Left colon (tissue), 2 donors: ENCODE data around the gene CHPF. TPM values are rescaled to one million over a fixed set of nuclear protein-coding genes. Genes with fewer than 3 reads are reported as not detected.

ENCODE experiments used
- ATAC-seq: fragments of 200-7000 bp; cut with Tn5 transposase; one replicate; pipeline ENCODE4 v1.9.1; 2020; ENCODE audit warnings: mild to moderate bottlenecking, moderate library complexity
- DNase-seq, 2 donors: peaks; one replicate each; pipeline ENCODE4 v3.0.0-alpha.2; 2020
- intact Hi-C, 2 donors: fragments of 100-400 bp; cut with DNase I in 1 of 2; cut with micrococcal nuclease in 1 of 2; formaldehyde crosslinking; loops; one replicate each; pipeline versions ENCODE4 v1.11.2 to v1.14.0; 2022; cut with DNase I, micrococcal nuclease
- total RNA-seq, 2 donors: library from RNA; stranded (reverse); fragmentation: NEBNext Ultra II Directional; extraction: Animal tissue kit (Norgen Biotek cat#: 25700); gene quantifications; one replicate each; pipeline ENCODE4 v1.2.1, GENCODE V29; 2021
- donor health status: DM: no; HTN: no; CAD: no.
- donor health status: DM: yes; HTN: yes; CAD: no.

CHPF gene
- total RNA-seq, 2 donors from 2014 or later = 27.8 to 37.2 TPM

DNA sequence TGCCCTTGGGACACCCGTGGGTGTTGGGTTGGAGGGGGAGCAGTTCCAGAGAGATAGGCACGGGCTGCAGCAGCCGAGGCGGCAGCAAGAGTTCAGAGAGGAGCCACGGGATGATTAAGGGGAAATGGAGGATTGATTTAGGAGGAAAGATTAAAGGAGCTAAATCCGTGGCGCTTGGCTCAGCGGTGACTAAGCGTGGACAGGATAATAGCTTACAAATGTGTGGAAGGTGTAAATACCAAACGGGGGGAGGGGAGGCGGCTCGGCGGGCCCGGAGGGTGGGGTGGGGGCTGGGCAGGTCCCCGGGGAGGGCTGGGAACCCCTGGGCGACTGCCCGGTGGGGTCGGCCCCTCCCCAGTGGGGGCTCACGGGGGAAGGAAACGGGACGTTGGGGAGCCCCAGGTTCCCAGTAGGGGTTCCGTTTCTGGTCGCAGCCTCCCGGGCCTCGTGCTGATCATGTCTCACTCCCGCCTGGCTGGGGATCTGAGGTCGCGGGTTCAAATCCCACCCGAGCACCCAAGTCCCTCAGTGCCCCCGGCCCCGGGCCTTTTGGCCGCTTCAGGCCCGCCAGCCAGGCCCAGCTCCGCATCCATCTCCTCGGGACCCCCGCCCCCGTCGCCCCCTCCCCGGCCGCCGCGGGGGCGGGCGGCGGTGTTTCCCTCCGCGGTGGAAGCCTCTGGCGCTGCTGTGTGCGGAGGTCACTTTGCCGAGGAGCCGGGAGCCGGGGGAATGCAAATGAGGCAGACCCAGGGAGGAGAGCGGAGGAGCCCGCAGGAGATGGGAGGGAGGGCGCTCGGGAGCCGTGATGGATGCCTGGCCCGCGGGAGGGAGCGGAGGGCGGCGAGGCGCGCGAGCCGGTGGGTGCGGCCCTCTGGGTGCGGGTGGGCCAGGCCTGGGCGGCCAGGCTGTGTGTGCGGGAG is 21.2 kb downstream of the CHPF start:
- DNase-seq (no peak), ATAC-seq (peak; percentile 29)
- intact Hi-C loops = loop anchor here (10.0 kb wide), 1 partner anchor 48 kb away; no protein-coding TSS in a partner anchor

DNA sequence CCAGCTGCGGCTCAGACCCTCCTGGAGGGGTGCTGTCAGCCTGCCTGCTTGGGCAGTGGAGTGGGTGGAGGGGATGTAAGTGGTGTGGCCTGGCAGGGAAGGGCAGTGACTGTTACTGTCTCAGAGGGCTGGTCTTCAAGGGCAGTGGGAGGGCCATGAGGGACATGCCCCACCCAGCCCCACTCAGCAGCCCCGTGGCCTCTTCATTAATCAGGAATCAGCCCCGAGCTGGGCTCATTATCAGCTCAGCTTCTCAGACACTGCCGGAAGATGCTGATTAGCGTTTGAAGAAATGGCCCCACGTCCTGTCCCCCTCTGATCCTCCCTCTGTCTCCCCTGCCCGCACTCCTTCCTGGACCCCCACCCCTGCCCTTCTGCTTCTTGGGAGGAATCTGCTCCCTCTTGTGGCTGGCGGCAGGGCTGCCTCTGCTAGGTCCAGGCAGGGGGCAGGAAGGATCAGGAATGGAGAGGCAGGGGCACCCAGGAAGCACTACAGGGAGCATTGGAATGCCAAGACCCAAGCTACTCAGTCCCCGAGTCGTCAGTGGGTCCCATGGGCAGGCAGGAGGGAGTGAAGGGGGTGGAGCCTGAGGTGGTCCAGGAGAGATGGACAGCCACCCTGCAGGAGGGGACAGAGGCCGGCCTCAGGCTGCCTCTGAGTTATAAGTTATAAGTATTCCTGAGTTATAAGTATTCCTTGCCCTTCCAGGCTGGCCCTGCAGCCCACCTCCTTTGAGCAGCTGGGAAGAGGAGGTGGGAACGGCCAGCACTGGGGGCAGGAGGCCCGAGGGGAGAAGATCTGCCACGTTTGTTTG is 22.3 kb downstream of the CHPF start:
- DNase-seq = no peak
- peak; percentile 35 for ATAC-seq
- intact Hi-C loops = loop anchor here (10.0 kb wide), 1 partner anchor 46 kb away; no protein-coding TSS in a partner anchor

DNA sequence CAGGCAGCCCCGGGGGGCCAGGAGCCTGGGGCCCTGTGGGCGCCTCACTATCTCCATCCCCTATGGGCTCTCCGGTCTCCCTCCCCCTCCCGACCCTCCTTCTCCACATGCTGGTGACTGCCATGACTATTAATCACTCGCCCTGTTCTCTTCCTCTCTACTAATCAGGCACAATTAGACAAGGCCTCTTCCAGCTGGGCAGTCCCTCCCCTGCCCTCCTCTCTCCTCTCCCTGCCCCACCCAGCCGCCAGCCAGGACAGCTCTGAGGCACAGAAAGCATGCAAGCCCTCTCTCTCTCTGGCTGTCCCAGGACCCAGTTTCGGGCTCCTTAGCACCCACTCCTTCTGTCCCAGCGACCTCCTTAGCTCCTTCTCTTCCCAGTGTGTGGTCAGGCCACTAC is 23.5 kb downstream of the CHPF start:
- DNase-seq = no peak
- intact Hi-C loops = loop anchor here (10.0 kb wide), 1 partner anchor 45 kb away; no protein-coding TSS in a partner anchor
- no peak for ATAC-seq

DNA sequence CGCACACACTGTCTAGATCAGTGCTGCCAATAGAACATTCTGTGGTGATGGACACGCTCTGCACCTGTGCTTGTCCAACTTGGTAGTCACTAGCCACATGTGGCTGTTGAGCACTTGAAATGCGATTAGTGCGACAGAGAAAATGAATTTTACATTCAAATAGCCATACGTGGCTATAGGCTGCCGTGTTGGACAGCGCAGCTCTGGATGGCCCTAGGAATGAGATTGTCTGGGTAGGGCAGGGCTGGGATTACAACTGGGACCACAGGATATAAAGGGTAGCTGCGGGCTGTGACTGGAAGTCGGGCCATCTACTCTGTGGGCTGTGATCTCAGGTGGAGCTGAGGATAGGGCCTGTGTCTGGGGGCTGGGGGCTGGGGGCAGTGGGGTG is 24.1 kb downstream of the CHPF start:
- no peak for ATAC-seq
- intact Hi-C loops = no loop called here
- no peak for DNase-seq

DNA sequence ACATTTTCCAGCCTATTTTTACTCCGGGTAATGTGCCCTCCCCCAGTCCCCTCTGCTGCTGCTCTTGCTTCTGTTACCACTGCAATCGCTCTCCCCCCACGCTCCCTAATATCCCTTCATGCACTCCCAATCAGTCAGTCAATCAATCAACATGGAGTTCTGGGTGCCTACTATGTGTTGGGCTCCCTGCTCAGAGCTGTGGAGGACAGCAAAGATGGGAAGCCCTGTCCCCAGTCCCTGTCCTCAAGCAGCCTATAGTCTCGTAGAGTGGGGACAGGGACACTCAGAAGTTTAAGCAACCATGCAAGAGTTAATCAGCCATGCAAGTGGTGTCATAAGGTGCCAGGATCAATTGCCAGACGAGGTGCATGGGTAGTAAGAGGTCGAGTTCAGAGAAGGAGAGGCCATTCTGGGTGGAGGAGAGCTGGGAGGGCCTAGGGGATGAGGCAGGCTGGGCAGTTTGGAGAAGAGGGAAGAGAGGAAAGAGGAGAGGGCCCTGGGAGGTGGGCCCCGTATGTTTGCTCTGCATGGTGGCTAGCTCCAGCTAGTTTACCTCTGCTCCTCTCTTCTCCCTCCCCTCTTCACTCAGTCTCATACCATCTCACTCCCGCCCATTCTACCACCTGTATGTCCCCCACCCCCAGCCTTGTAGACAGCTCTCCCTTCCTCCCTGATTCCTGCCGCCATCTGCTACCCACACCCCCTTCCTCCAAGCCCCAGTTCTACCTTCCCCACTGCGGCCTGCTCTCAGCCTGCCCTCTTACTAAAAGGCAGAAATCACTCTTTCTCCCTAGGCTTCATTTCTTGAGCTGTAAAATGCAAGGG is 25.4 kb downstream of the CHPF start:
- DNase-seq (no peak), ATAC-seq (no peak)
- intact Hi-C loops = no loop called here

DNA sequence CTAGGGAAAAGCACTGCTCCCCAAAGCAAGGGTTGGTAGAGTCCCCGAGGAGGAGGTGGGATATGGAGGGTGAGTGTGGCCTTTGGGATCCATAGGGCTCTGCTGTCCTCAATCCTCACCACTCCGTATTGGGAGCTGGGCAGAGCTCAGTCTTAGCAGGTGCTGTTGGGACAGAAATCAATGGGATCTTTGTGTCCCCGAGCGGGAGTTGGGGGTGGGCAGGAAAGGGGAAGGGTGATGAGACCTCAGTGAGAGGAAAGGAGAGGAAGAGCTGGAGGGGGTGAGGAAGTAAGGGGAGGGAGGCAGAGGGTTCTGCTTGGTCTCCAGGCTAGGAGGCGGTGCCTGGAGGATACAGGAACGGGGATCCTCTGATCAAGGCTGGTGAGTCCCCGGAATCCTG is 26.7 kb downstream of the CHPF start:
- no peak for ATAC-seq
- no peak for DNase-seq
- intact Hi-C loops = no loop called here

DNA sequence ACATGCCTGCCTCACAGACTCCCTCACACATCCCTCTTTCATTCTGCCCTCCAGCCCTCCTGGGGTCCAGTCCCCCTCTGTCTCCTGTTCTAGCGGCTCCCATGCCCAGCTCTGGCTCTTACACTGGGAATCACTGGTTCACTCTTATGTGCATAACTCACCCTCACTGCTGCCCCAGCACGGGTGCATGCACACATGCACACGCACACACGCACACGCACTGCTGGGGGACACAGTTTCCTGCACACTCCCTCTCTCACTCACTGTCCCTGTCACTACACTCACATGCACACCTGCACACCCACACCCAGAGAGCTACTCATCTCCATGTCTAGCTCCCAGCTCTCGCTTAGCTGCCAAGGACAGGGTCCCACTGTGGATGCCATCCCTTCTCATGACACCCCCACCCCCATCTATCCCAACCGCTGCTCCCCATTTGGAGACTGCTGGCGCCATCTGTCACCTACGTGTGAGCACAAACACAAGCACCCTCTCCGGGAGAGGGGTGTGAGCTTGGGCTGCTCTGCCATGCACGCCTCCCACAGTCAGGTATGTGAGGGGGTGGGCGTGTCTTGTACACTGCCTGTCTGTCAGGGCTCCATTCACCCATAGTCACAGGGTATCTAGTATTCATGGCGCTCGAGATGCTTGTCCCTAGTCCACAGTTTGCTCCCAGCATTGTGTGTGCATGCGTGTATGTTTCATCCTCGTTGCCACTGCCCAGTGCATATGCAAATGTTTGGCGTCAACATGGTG is 27.6 kb downstream of the CHPF start:
- intact Hi-C loops = no loop called here
- no peak for DNase-seq
- no peak for ATAC-seq

DNA sequence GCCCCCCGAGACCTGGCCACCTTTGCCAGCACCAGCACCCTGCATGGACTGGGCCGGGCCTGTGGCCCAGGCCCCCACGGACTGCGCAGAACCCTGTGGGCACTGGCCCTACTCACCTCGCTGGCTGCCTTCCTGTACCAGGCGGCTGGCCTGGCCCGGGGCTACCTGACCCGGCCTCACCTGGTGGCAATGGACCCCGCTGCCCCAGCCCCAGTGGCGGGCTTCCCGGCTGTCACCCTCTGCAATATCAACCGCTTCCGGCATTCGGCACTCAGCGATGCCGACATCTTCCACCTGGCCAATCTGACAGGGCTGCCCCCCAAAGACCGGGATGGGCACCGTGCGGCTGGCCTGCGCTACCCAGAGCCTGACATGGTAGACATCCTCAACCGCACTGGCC is 28.8 kb downstream of the CHPF start:
- DNase-seq (no peak), ATAC-seq (no peak)
- intact Hi-C loops = no loop called here

DNA sequence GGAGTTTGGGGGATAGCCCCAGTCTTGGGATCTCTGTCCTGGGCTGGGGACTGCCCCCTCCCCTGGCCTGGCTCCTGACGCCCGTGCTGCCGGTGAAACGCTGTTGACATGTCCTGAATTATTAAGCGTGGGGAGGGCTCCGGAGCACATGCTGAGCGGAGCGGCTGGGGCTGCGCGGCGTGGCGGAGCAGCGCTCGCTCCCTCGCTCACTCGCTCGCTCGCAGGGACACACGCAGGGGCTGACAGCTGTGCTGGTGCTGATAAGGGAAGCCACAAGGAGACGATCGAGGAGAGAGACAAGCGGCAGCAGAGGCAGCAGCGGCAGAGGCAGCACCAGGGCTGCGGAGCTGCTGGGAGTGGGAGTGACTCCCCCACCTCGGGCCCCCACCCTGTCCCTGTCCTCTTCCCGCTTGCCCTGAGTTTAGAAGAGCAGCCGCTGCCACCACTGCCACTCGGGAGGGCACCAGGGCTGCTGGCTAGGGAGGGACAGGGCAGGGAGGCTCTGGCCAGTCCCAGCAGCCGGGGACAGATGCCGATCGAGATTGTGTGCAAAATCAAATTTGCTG is 29.3 kb downstream of the CHPF start, which contains the start of gene ASIC4:
Gene ASIC4, plus strand, starts transcription at position 287 of the 566 bp plus-strand sequence. Its CDS starts 243 bp downstream, at position 530.
- ATAC-seq (no peak), DNase-seq (no peak)
- intact Hi-C loops = no loop called here

DNA sequence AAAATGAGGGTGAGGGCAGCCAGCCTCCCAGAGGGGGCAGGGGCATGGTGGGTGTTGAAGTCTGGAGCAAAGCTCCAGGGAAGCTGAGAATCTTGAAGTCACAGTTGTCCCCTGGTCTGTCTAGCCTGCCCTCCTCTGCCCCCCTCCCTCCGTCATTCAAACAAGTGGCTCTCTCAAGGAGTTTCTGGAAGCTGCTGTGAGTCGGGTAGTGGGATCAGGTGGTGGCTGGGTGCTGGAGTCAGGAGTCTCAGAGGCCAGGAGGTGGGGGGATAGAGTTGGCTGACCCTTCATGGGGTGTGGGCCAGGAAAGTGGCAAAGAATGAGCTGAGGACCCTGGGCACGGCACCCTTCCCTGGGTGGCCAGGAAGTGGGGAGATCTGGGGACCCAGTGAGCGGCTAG is 29.8 kb downstream of the CHPF start:
- ATAC-seq (no peak), DNase-seq (no peak)
- intact Hi-C loops = no loop called here

DNA sequence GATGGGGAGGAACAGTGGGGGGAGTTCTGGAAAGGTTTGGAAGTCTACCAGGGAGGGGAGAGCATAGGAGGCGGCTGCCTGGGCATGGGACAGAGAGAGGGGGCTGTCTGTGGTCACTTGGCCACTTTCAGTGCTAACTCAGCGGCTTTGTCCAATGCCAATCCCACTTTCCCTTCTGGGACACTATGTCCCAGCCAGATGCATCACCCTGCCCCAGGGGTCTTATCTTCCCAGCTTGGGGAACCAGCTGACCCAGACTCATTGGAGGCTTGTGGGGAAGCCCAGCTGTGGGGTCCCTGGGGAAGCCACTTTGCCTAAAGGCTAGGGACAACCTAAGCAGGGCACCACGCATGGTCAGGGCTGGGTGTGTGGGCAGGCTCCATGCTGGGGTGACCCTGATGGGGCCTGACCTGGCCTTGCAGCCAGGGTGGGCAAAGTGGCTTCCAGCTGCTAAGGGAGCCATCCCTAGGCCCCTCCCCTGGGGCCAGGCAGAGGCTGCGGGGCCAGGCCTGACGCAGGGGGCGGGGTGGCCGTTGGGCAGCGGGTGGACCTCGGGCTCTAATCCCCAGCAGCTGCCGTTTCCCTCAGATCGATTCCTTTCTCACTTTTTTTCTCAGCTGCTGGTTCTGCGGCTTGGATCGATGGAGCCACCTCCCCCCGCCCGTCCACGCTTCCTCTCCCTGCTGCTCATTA is 30.9 kb downstream of the CHPF start:
- no peak for DNase-seq
- intact Hi-C loops = no loop called here
- no peak for ATAC-seq

DNA sequence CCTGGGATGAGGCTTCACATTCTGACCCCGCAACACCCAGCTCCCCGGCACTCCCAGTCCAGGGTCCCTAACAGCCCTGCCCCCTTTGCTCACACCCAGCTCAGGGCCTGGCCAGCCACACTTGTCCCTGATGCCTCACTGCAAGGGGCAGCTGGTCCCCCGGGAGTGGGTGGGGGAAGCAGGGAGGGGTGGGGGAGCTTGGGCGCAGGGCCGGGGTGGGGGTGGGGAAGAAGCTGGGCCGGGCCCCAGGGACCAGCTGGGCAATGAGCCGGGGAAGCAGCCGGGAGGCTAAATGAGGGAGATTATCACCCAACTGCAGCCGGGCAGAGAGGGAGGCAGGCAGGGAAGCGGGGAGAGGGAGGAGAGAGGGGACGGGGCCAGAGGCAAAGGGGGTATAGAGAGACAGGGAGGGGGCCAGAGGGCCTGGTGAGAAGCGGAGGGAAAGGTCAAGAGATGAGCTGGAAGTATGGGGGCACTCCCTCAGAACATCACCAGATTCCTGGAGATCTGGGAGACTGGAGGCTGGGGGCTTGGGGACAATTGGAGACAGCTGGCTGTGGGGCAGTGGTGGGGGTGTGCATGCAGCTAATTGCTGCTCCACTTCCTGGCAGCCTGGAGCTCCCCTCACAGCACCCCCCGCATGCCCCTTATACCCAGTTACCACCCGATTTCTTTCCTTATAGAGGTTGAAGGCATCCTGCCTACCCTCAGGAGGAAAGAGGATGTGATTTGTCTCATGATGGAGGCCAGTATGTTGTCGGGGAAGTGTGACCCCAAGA is 31.9 kb downstream of the CHPF start:
- ATAC-seq (no peak), DNase-seq (no peak)
- intact Hi-C loops = no loop called here

DNA sequence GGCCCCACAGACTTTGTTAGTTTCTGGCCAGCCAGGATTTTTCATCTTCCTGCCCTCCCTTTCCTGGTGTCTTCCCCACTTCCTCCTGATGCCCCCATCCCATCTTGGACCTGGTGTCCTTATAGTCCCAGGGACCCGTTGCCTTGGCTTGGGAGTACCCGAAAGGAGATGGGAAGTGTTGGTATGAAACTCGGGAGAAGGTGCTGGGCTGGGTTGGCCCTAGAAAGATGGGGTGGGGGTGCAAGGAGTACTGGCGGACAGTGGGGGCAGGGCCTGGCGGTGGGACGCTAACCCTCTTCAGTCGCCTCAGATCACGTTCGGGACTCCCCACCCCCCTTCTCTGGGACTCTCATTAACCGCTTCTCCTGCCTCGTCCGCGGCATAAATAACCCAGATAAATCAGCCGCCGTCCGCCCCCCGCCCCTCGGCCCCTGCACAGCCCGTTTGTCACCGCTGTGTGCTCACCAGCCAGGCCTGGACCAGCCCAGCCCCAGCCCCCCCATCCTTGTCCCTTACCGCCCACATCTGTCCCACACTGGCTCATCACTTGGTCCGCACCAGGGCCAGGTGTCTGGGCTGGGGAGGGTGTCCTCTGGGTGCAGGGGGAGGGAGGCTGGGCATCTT is 33.0 kb downstream of the CHPF start:
- no peak for DNase-seq
- no peak for ATAC-seq
- intact Hi-C loops = no loop called here

DNA sequence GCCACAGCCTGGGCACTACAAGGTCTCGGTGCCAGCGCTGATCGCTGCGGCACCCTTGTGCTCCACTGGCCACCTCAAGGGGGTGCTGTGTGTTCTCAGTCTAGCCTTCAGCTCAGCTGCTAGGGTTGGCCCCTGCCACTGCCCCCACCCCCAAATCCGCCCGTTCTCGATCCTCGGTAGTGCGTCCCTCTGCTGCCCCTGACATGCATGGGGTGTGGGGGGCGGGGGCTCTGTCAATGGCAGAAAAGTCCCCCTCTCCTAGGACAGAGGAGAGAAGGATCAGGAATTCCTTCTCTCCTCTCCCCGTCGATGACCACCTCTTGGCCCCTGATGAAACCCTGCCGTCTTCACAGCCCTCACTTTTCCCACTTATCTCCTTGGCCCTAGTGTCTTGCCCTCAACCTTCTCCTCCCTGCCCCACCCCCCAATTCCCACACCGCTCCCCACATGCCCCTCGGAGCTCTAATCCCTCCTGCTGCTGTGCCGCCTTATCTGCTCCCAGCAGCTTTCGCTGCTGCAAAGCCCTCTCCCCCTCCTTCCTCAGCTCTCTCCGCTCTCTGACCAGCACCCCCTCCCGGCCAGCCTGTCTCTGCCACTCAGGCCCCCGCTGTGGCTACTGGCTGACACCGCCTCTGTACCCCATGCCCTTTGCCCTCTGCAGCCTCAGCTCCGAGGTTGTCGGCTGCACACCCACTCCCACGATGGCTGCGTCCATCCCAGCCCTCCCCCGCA is 33.7 kb downstream of the CHPF start:
- peak; percentile 50 to 66 for DNase-seq
- intact Hi-C loops = no loop called here

DNA sequence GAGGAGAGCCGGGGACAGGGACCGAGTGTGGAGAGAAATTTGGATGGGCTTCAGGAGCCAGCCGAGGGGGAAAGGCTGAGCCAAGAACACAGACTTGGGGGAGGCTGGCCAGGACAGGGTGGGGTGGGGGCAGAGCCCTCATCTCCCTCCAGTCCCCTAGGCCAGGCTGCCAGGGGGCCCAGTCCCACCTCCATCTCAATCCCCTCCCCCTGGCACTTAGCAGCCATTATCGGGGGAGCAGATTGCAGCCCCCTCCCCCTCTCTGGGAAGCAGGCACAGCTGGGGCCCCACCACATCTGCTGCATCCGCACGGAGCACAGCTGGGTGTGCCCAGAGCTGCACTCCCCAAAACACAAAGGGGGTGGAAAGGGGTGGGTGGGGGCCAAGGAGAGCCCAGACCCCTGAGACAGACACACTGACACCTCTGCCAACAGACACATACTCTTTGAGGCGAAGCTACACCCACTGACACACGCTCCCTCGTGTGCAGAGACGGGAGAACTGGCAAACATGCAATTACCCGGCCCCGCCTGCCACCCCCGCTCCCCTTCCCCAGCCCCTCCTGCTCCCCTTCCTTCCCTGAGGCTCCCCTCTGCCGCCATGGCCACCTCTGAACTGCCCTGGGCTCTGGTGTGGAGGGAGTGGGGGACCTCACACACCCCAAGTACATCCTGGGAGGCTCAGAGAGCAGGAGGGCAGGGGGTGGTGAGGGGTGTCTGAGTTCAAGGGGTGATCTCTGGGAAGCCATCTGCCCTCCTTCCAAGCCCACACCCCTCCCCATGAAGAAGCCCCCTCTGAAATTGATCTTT is 34.4 kb downstream of the CHPF start:
- intact Hi-C loops = no loop called here
- DNase-seq (no peak), ATAC-seq (peak; percentile 29)

More for the DNA sequence above, 33.7 kb downstream of the CHPF start:
- peak; percentile 81 for ATAC-seq
